ENCODE data around the gene CNTFR. TPM values are rescaled to one million over a fixed set of nuclear protein-coding genes. Genes with fewer than 3 reads are reported as not detected.

Gene CNTFR
- total and polyA plus RNA-seq, 2 of the 8 experiments (the other 6 are each of a cell fraction or from before 2014, with no cell fraction given), result 1.2 to 4.2 TPM

GRCh38 chr9:34628656-34629490 is 39.3 kb upstream of the CNTFR start, which contains the start of gene ARID3C:
ARID3C (minus strand) TSS chr9:34629066; CDS start chr9:34628014, 1,052 bp downstream.
- peaks cover 0 to 6% of the 10 kb centered on the region in 2 experiments for H4K20me1 ChIP-seq (replicated peaks in 1 of 2; ENCODE audit: control insufficient read depth in 1 of 2, insufficient read depth in 2 of 2, low read length in 2 of 2)
- no peaks in the 10 kb centered on the region for H3K79me2 ChIP-seq (ENCODE audit: control insufficient read depth in 1 of 2, insufficient read depth in 2 of 2, low read length in 2 of 2)
- H3K4me1 ChIP-seq (replicated peaks in 1 of 4; ENCODE audit: control insufficient read depth in 3 of 4, insufficient read depth in 4 of 4, low read length in 3 of 4), result peaks cover 0 to 18% (median 6%) of the 10 kb centered on the region in 4 experiments; a peak in 6 of 7 replicates
- H3K4ac ChIP-seq (replicated peaks; ENCODE audit: insufficient read length, low read depth, low read length), result no peak within 1 kb of the TSS
- no peak within 1 kb of the TSS for H3K14ac ChIP-seq (ENCODE audit: insufficient read length)
- no peak within 1 kb of the TSS for H2BK5ac ChIP-seq (ENCODE audit: low read depth, low read length)
- H3K4me3 ChIP-seq (ENCODE audit: extremely low read depth in 1 of 4, insufficient read depth in 2 of 4, low read depth in 3 of 4, low read length in 4 of 4), result peak within 1 kb of the TSS; percentile 9 to 59 (median 40)
- no peak within 1 kb of the TSS for H3K23ac ChIP-seq (ENCODE audit: insufficient read length)
- no peaks in the 10 kb centered on the region; a peak in 1 of 8 replicates for H3K36me3 ChIP-seq (ENCODE audit: control insufficient read depth in 2 of 4, insufficient read depth in 4 of 4, low read length in 3 of 4)
- no peak within 1 kb of the TSS for H4K91ac ChIP-seq (replicated peaks; ENCODE audit: insufficient read length, low read length)
- H2AK5ac ChIP-seq (ENCODE audit: low read depth, low read length), result no peak within 1 kb of the TSS
- ChIA-PET POLR2A (ENCODE audit: partially characterized antibody) (interaction anchor here (0.6 to 11.3 kb wide), 7 partner anchors 11 to 51 kb away, joined by 3 to 127 read pairs (median 3); partner anchors contain the start of genes GALT, IL11RA and RPP25L), CTCF (ENCODE audit: partially characterized antibody) (interaction anchor here (0.6 to 18.5 kb wide), 10 partner anchors 9 to 296 kb away, joined by 3 to 401 read pairs (median 4); partner anchors contain the start of genes DCTN3, RPP25L and SIGMAR1)
- no peak within 1 kb of the TSS for H3K18ac ChIP-seq (ENCODE audit: extremely low read depth, low read length)
- no peaks in the 10 kb centered on the region for H3K9me3 ChIP-seq (ENCODE audit: insufficient read depth in 2 of 2, low read depth in 1 of 2, low read length in 1 of 2)
- H3K27me3 ChIP-seq (replicated peaks in 1 of 4; ENCODE audit: control insufficient read depth in 3 of 4, extremely low read depth in 1 of 4, insufficient read depth in 3 of 4, low read length in 3 of 4), result peaks cover 58 to 75% (median 74%) of the 10 kb centered on the region in 4 experiments
- 4% methylated on average over 37 of the region's 69 CpGs; no CpG with 5 or more reads in 1 of the 2 experiments for WGBS, 2 experiments (ENCODE audit: extremely low coverage in 1 of 2, insufficient coverage in 1 of 2, insufficient read length in 1 of 2, insufficient replicate concordance in 2 of 2, low coverage in 1 of 2, low lambda C conversion rate in 2 of 2, missing lambda C conversion rate in 1 of 2)
- H4K8ac ChIP-seq (ENCODE audit: extremely low read depth, insufficient read depth, low read length), result peak within 1 kb of the TSS; percentile 69; the same call in 1 of the 2 replicates
- no peak within 1 kb of the TSS for H4K5ac ChIP-seq (ENCODE audit: insufficient read length, low read depth, low read length)
- H2BK20ac ChIP-seq (ENCODE audit: low read length), result no peak within 1 kb of the TSS
- 0 out of 2 replicates have a peak within 1 kb of the TSS, but pooled peaks have one; percentile 71 for H2BK12ac ChIP-seq (ENCODE audit: low read depth, low read length)
- FAIRE-seq (no peak), DNase-seq (ENCODE audit: low read depth in 1 of 2, low spot score in 2 of 2) (peak in 1 of 2 experiments; percentile 70)
- H2BK15ac ChIP-seq (ENCODE audit: low read length), result 0 out of 2 replicates have a peak within 1 kb of the TSS, but pooled peaks have one; percentile 20
- no peaks in the 10 kb centered on the region for H3K79me1 ChIP-seq (ENCODE audit: low read depth, low read length)
- no peak within 1 kb of the TSS for H3K9ac ChIP-seq (replicated peaks in 1 of 4; ENCODE audit: extremely low read depth in 1 of 4, low read depth in 3 of 4, low read length in 3 of 4)
- peak within 1 kb of the TSS; percentile 62 to 87 for H3K4me2 ChIP-seq (ENCODE audit: insufficient read depth in 1 of 2, low read depth in 2 of 2, low read length in 2 of 2)
- H3K23me2 ChIP-seq (ENCODE audit: low read depth, low read length), result peaks cover 9% of the 10 kb centered on the region
- H3K56ac ChIP-seq (replicated peaks; ENCODE audit: insufficient read length, low read depth, low read length), result no peak within 1 kb of the TSS
- 0 out of 2 replicates have a peak within 1 kb of the TSS, but pooled peaks have one; percentile 20 for H2AFZ ChIP-seq (ENCODE audit: low read length)
- H3K27ac ChIP-seq (ENCODE audit: low read depth, low read length), result no peak within 1 kb of the TSS
- H2BK120ac ChIP-seq (replicated peaks; ENCODE audit: low read depth, low read length), result no peak within 1 kb of the TSS
- no peak for TF ChIP-seq HDAC6 (IDR thresholded peaks at IDR 0.05; ENCODE audit: low read depth, low read length)
- TF ChIP-seq TEAD4 (IDR thresholded peaks at IDR 0.05; ENCODE audit: low read depth, low read length), result no peak
- no peak for TF ChIP-seq BCL11A (IDR thresholded peaks at IDR 0.05; ENCODE audit: low read depth in 2 of 2, low read length in 2 of 2)
- no peak for TF ChIP-seq SAP30 (IDR thresholded peaks at IDR 0.05; ENCODE audit: insufficient read depth, insufficient replicate concordance, low read length)
- no peak for TF ChIP-seq RFX5 (IDR thresholded peaks at IDR 0.05; ENCODE audit: borderline replicate concordance, low read depth, low read length)
- TF ChIP-seq RBBP5 (IDR thresholded peaks at IDR 0.05; ENCODE audit: borderline replicate concordance, low read depth, low read length), result 0 out of 2 replicates have a peak, but pooled peaks have one; percentile 43
- TF ChIP-seq CHD2 (IDR thresholded peaks at IDR 0.05; ENCODE audit: low read length), result no peak
- no peak for TF ChIP-seq ATF2 (IDR thresholded peaks at IDR 0.05; ENCODE audit: low read length)
- peak; percentile 65 for TF ChIP-seq EZH2 (IDR thresholded peaks at IDR 0.05; ENCODE audit: low read depth, low read length, severe bottlenecking)

Data from H1 (cell line).